ENCODE measurements around the gene ITIH4. TPM values are rescaled to one million over a fixed set of nuclear protein-coding genes. Genes with fewer than 3 reads are reported as not detected.

The ITIH4 gene
- total RNA-seq, 3 donors from 2014 or later (not counting 1 experiment from before 2014, with no cell fraction given) = 28.2 to 33.0 (median 32.8) TPM

DNA sequence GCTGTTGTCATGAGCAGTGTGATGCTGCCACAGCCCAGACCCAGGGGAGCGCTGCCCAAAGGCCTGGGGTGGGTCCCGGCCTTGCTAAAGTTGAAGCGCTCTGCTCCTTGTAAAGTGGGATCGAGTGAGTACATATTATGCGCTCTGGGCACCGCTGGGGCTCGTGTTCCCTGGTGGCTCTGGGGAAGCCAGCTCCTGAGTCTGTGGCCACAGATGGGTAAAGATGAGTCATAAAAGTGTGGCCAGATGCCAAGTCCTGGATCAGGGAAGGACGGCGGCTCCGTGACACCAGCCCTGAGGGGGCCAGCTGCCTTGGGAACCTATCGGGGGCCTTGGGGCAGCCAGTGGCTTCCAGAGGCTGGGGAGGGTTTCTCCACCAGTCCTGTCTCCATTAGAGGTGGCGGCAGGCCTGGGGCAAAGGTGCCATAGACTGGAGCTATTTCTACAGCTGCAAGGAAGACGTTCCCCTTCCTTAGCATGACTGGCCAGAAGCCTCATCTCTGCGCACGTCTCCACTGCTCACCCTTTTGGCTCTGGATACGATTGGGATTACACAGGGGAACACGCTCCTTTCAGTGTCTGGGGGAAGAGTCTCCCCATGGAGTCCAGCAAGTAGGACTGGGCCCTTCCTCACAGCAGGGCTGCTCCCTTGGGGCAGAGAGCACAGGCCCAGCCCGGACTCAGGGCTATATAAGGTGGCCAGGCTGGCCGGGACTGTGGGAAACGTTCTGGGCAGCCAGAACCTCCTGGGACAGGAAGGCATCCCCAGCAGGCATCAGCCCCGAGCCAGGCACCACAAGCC lies 1.2 kb upstream of the ITIH4 start:
- H3K9me3 Mint-ChIP-seq = no peaks in the 10 kb centered on the region
- no peak overlapping the region for H3K27ac ChIP-seq (ENCODE audit: low read length)
- H3K27me3 Mint-ChIP-seq (ENCODE audit: low read depth in 2 of 2) = no peaks in the 10 kb centered on the region
- 80% methylated on average over 21 of the region's 21 CpGs for WGBS (ENCODE audit: insufficient coverage)
- no peaks in the 10 kb centered on the region for H3K36me3 Mint-ChIP-seq
- peaks cover 5 to 24% of the 10 kb centered on the region in 2 donors for H3K4me1 Mint-ChIP-seq
- H3K27me3 ChIP-seq (ENCODE audit: control insufficient read depth, insufficient read depth, low read length) = no peaks in the 10 kb centered on the region
- H3K4me1 ChIP-seq (ENCODE audit: control insufficient read depth, insufficient read depth, low read length) = peaks cover 11% of the 10 kb centered on the region
- TF ChIP-seq, protein P1, sequence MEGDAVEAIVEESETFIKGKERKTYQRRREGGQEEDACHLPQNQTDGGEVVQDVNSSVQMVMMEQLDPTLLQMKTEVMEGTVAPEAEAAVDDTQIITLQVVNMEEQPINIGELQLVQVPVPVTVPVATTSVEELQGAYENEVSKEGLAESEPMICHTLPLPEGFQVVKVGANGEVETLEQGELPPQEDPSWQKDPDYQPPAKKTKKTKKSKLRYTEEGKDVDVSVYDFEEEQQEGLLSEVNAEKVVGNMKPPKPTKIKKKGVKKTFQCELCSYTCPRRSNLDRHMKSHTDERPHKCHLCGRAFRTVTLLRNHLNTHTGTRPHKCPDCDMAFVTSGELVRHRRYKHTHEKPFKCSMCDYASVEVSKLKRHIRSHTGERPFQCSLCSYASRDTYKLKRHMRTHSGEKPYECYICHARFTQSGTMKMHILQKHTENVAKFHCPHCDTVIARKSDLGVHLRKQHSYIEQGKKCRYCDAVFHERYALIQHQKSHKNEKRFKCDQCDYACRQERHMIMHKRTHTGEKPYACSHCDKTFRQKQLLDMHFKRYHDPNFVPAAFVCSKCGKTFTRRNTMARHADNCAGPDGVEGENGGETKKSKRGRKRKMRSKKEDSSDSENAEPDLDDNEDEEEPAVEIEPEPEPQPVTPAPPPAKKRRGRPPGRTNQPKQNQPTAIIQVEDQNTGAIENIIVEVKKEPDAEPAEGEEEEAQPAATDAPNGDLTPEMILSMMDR (IDR thresholded peaks at IDR 0.05) = no peak
- DNase-seq (no peak), ATAC-seq (no peak)
- H3K4me3 ChIP-seq (ENCODE audit: low read length) = no peak overlapping the region
- peaks cover 6% of the 10 kb centered on the region for H3K36me3 ChIP-seq (ENCODE audit: control insufficient read depth, insufficient read depth, low read length)
- intact Hi-C loops (cut with micrococcal nuclease) = no loop called here
- H3K4me3 Mint-ChIP-seq = no peak overlapping the region
- peak overlapping the region in 1 of 2 donors; percentile 58 for H3K27ac Mint-ChIP-seq
- H3K9me3 ChIP-seq (ENCODE audit: control insufficient read depth, insufficient read depth, low read length) = no peaks in the 10 kb centered on the region

DNA sequence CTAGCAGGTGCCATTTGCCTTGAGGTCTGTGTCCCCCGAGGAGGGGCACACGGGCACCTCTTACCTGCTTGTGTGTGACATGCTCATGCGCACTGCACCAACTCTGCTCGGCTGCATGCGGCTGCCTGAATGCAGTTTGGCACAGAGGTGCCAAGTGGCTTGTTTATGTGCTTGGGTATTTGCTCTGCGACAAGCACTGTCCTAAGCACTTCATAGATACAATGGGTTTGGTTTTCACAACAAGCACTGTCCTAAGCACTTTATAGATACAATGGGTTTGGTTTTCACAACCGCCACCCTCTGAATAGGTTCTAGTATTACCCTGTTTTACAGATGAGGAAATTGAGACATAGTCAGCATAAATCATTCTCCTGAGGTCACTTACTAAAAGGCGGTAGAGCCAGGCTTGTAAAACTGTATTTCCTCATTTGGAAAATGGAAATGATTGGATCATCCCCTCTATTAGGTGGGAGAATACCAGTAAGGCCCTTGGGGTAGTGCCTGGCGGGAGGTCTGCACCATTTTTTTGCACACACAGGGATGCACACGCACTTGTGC lies 487 bp downstream of the ITIH4 start:
- 93% methylated on average over 9 of the region's 10 CpGs for WGBS (ENCODE audit: insufficient coverage)
- no peaks in the 10 kb centered on the region for H3K27me3 Mint-ChIP-seq (ENCODE audit: low read depth in 2 of 2)

DNA sequence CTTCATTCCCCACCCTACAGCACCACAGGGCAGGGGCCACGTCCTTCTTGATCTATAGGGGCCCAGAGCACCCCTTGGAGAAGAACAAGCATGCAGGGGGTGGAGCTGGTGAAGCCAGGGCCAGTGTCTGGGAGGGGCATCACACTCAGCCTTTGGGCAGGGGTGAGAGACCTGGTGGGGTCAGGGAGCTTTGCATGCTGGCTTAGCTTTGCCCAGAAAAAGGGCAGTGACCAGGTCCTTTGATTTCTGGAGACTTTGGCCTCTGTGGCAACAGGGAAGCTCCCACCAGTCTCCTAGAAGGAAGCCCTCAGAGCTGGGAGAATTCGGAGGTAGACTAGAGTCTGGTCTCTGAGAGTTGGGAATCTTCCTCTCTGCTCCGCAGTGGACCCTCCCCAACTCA lies 990 bp downstream of the ITIH4 start:
- H3K27me3 Mint-ChIP-seq (ENCODE audit: low read depth in 2 of 2) = no peaks in the 10 kb centered on the region
- no peak overlapping the region for H3K27ac ChIP-seq (ENCODE audit: low read length)
- H3K36me3 Mint-ChIP-seq = no peaks in the 10 kb centered on the region
- WGBS (ENCODE audit: insufficient coverage) = 70% methylated on average over 2 of the region's 3 CpGs
- DNase-seq = no peak
- H3K4me1 Mint-ChIP-seq = peaks cover 0 to 6% of the 10 kb centered on the region in 2 donors
- no peaks in the 10 kb centered on the region for H3K9me3 ChIP-seq (ENCODE audit: control insufficient read depth, insufficient read depth, low read length)
- H3K27ac Mint-ChIP-seq = no peak overlapping the region
- no peak for ATAC-seq
- H3K4me3 ChIP-seq (ENCODE audit: low read length) = no peak overlapping the region
- H3K4me3 Mint-ChIP-seq = no peak overlapping the region
- intact Hi-C loops (cut with micrococcal nuclease) = no loop called here
- no peaks in the 10 kb centered on the region for H3K36me3 ChIP-seq (ENCODE audit: control insufficient read depth, insufficient read depth, low read length)
- no peaks in the 10 kb centered on the region for H3K9me3 Mint-ChIP-seq
- TF ChIP-seq, protein P1 (IDR thresholded peaks at IDR 0.05) = no peak
- H3K27me3 ChIP-seq (ENCODE audit: control insufficient read depth, insufficient read depth, low read length) = no peaks in the 10 kb centered on the region
- no peaks in the 10 kb centered on the region for H3K4me1 ChIP-seq (ENCODE audit: control insufficient read depth, insufficient read depth, low read length)

More for the DNA sequence above, 487 bp downstream of the ITIH4 start:
- no peaks in the 10 kb centered on the region for H3K36me3 Mint-ChIP-seq
- Histone ChIP-seq H3K27me3 (ENCODE audit: control insufficient read depth, insufficient read depth, low read length) (no peaks in the 10 kb centered on the region), H3K4me3 (ENCODE audit: low read length) (no peak overlapping the region), H3K27ac (ENCODE audit: low read length) (no peak overlapping the region), H3K36me3 (ENCODE audit: control insufficient read depth, insufficient read depth, low read length) (peaks cover 2% of the 10 kb centered on the region), H3K4me1 (ENCODE audit: control insufficient read depth, insufficient read depth, low read length) (no peaks in the 10 kb centered on the region), H3K9me3 (ENCODE audit: control insufficient read depth, insufficient read depth, low read length) (no peaks in the 10 kb centered on the region)
- no peaks in the 10 kb centered on the region for H3K9me3 Mint-ChIP-seq
- no peak overlapping the region for H3K27ac Mint-ChIP-seq
- no peak overlapping the region for H3K4me3 Mint-ChIP-seq
- intact Hi-C loops (cut with micrococcal nuclease) = no loop called here
- TF ChIP-seq, protein P1 (IDR thresholded peaks at IDR 0.05) = no peak
- H3K4me1 Mint-ChIP-seq = peaks cover 0 to 7% of the 10 kb centered on the region in 2 donors
- no peak for DNase-seq
- no peak for ATAC-seq

All from natural killer cell (primary cell).